Stomach (tissue), 9 donors: Measurements from ENCODE around the gene MIGA2. TPM values are rescaled to one million over a fixed set of nuclear protein-coding genes. Genes with fewer than 3 reads are reported as not detected.

ENCODE experiments used
- DNase-seq, 2 donors: peaks; one replicate each; pipeline versions ENCODE4 v3.0.0 to v3.0.0-alpha.2; 2013 to 2019
- H3K27ac ChIP-seq, 5 donors: fragments of 200-600 bp in 4 of 5; sonication (generic) in 4 of 5; one replicate each; pipeline ENCODE4 v1.5.1; 2013 to 2019; ENCODE audit warnings: mild to moderate bottlenecking in 1 of 5, moderate library complexity in 1 of 5
- H3K27me3 ChIP-seq, 3 donors: fragments of 200-600 bp; sonication (generic); one replicate each; pipeline ENCODE4 v1.5.1; 2017 to 2019; ENCODE audit warnings: mixed run types in 1 of 3
- H3K36me3 ChIP-seq, 4 donors: fragments of 200-600 bp; sonication (generic); 1 replicate in 3 of 4; 2 replicates in 1 of 4; pipeline ENCODE4 v1.5.1; 2016 to 2019
- H3K4me1 ChIP-seq, 4 donors: fragments of 200-600 bp; sonication (generic); one replicate each; pipeline ENCODE4 v1.5.1; 2016 to 2019
- H3K4me3 ChIP-seq, 4 donors: fragments of 200-600 bp; sonication (generic) in 3 of 4; one replicate each; pipeline ENCODE4 v1.5.1; 2016 to 2019; ENCODE audit warnings: mild to moderate bottlenecking in 1 of 4
- H3K9me3 ChIP-seq, 4 donors: fragments of 200-600 bp; sonication (generic); one replicate each; pipeline ENCODE4 v1.5.1; 2016 to 2019
- CTCF ChIP-seq, 7 experiments: fragments of 450-650 bp in 4 of 7; fragments of 200-600 bp in 3 of 7; sonication (generic) in 3 of 7; IDR thresholded peaks; one replicate each; pipeline ENCODE4 v1.5.1; 2016 to 2019; ENCODE audit warnings: antibody characterized with exemption in 7 of 7, control low read depth in 2 of 7, mild to moderate bottlenecking in 1 of 7
- EP300 ChIP-seq: sonication (generic); formaldehyde crosslinking; IDR thresholded peaks from one replicate; pipeline ENCODE4 v1.6.1; 2017; ENCODE audit warnings: antibody characterized with exemption
- POLR2A ChIP-seq, 4 donors: fragments of 450-650 bp; IDR thresholded peaks; one replicate each; pipeline ENCODE4 v1.6.1; 2016; ENCODE audit warnings: antibody characterized with exemption in 4 of 4, control low read depth in 2 of 4, mild to moderate bottlenecking in 1 of 4, moderate library complexity in 1 of 4
- POLR2AphosphoS5 ChIP-seq, 3 donors: sonication (generic); formaldehyde crosslinking; IDR thresholded peaks; one replicate each; pipeline ENCODE4 v1.6.1; 2016; ENCODE audit warnings: antibody characterized with exemption in 3 of 3
- WGBS, 5 donors: extraction: QIAGEN DNeasy Blood & Tissue Kit in 3 of 5; methylation state at CpG; one replicate each; pipeline versions ENCODE4 v1.1.5 to v1.1.7; 2013 to 2018; 5-methylcytosine and 5-hydroxymethylcytosine counted together
- intact Hi-C: fragments of 100-400 bp; cut with DNase I; formaldehyde crosslinking; loops from one replicate; pipeline ENCODE4 v1.15.1; 2023; ENCODE audit warnings: low total_unique reads
- polyA plus RNA-seq, 3 donors: library from polyadenylated mRNA; stranded (reverse); fragments of 200-250 nt; gene quantifications; one replicate each; pipeline ENCODE4 v1.2.3, GENCODE V29; 2013
- total RNA-seq, 5 donors: library from RNA; depleted of rRNA; stranded (reverse); fragments of >200 nt; gene quantifications; one replicate each; pipeline versions ENCODE4 v1.1.0 to v1.2.3, GENCODE V29; 2014 to 2016
- donor health status: healthy with polysubstance abuse.
- donor health status: Bipolar disorder and iron deficiency.
- donor health status: healthy.

Gene MIGA2
- total and polyA plus RNA-seq, 8 donors, result 9.0 to 175 (median 39.5) TPM

DNA sequence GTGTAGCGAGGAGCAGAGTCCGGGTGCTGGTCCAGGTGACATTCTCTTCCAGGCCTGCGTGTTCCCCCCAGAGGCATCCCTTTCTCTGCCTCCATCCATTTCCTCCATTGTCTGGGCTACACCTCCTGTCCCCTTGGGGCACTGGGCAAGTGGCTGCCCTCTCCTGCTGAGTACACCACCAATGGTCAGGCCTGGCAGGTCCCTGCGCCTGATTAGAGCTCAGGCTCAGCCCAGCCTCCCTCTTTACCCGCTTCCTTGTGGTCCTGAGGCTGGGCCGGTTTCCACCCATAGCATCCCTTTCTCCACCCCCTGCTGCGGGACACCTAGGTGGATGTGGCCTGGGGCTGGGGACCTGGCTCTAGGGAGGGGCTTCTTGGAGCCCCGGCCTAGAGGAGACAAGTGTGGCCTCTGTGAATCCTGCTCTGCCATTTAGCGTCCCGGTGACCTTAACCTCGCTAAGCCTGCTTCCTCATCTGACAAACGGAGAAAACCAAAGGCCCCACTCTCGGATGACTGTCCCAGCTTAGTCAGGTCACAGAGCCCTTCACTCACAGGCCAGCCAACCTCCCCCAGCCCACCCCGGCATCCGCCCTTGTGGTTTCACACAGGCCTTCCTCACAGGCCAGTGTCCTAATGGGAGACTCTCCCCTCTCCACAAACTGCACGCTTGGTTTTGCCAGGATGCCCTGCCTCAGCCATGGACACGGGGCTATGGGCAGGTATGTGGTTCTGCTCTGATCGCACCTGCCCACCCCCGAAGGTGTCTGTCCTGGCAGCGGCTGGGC lies 57.4 kb downstream of the MIGA2 start:
- 77 to 82% (median 81%) methylated on average over 20 of the region's 20 CpGs for WGBS, 5 donors
- Histone ChIP-seq H3K4me3 (no peak overlapping the region), H3K36me3 (peaks cover 33 to 67% (median 62%) of the 10 kb centered on the region in 4 donors), H3K4me1 (no peaks in the 10 kb centered on the region), H3K9me3 (no peaks in the 10 kb centered on the region), H3K27ac (no peak overlapping the region), H3K27me3 (no peaks in the 10 kb centered on the region)
- no peak for TF ChIP-seq EP300
- no peak for TF ChIP-seq POLR2AphosphoS5 (IDR thresholded peaks at IDR 0.05)
- TF ChIP-seq CTCF (IDR thresholded peaks at IDR 0.05), result no peak
- TF ChIP-seq POLR2A (IDR thresholded peaks at IDR 0.05), result no peak
- no peak for DNase-seq
- intact Hi-C loops, result no loop called here

- DNase-seq, result no peak
- intact Hi-C loops, result no loop called here
- Histone ChIP-seq H3K4me1 (no peaks in the 10 kb centered on the region), H3K27me3 (no peaks in the 10 kb centered on the region), H3K9me3 (no peaks in the 10 kb centered on the region), H3K4me3 (no peak overlapping the region), H3K36me3 (peaks cover 26 to 59% (median 56%) of the 10 kb centered on the region in 4 donors), H3K27ac (no peak overlapping the region)
- WGBS, 5 donors, result 79 to 94% (median 92%) methylated on average over 7 to 13 of the region's 13 CpGs
- no peak for TF ChIP-seq POLR2A (IDR thresholded peaks at IDR 0.05)
- TF ChIP-seq CTCF (IDR thresholded peaks at IDR 0.05), result no peak
Observed at GRCh38 chr9:129094387-129095169, 58.2 kb downstream of the MIGA2 start.

- no peak for DNase-seq
- Histone ChIP-seq H3K9me3 (no peaks in the 10 kb centered on the region), H3K4me1 (no peaks in the 10 kb centered on the region), H3K27ac (no peak overlapping the region), H3K4me3 (no peak overlapping the region), H3K36me3 (peaks cover 24 to 59% (median 56%) of the 10 kb centered on the region in 4 donors), H3K27me3 (no peaks in the 10 kb centered on the region)
- intact Hi-C loops, result no loop called here
- TF ChIP-seq EP300 (no peak), POLR2A (IDR thresholded peaks at IDR 0.05) (no peak), POLR2AphosphoS5 (IDR thresholded peaks at IDR 0.05) (no peak), CTCF (IDR thresholded peaks at IDR 0.05) (no peak)
- WGBS, 5 donors, result 92 to 97% (median 93%) methylated on average over 19 to 21 of the region's 21 CpGs
Observed at GRCh38 chr9:129095170-129095667, 58.8 kb downstream of the MIGA2 start.

DNA sequence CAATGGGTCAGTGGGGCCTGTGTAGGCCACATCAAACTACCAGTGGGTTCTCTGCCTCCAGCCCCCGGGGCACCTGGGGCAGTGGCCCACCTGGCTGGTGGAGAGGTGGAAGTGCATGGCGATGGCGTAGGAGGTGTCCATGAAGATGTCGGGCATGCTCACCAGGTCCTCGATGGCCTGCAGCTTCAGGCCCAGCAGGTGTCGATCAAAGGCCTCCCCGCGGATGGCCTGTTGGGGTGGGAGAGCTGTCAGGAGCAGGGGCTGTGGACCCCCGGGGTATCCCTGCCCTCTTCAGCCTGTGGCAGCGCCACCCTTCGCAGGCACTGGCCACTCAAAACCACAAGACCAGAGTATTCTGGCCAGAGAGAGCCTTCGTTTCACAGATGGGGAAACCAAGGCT lies 59.5 kb downstream of the MIGA2 start:
- Histone ChIP-seq H3K27me3 (no peaks in the 10 kb centered on the region), H3K27ac (no peak overlapping the region), H3K9me3 (no peaks in the 10 kb centered on the region), H3K4me3 (no peak overlapping the region), H3K4me1 (no peaks in the 10 kb centered on the region), H3K36me3 (peaks cover 24 to 57% (median 54%) of the 10 kb centered on the region in 4 donors)
- WGBS, 5 donors, result 91 to 96% (median 93%) methylated on average over 9 to 12 of the region's 12 CpGs
- TF ChIP-seq POLR2AphosphoS5 (IDR thresholded peaks at IDR 0.05), result no peak
- TF ChIP-seq EP300, result no peak
- intact Hi-C loops, result no loop called here
- no peak for DNase-seq
